GM10266 (cell line): ENCODE results near the gene MGAT3.
"Not testable (repeated sequence)": the region's sequence is repeated elsewhere in the genome, so short reads cannot be mapped to it uniquely, and the experiment has no call there.

Source experiments
- DNase-seq: peaks from one replicate; pipeline ENCODE4 v3.0.0; 2012; ENCODE audit errors: extremely low spot score
- CTCF ChIP-seq: IDR thresholded peaks from 2 replicates; pipeline ENCODE4 v1.5.1; 2012; ENCODE audit warnings: mild to moderate bottlenecking, low read depth; ENCODE audit not compliant: control insufficient read depth, insufficient read depth; ENCODE audit errors: missing control alignments

The MGAT3 gene

GRCh38 chr22:39518144-39518786 lies 61.5 kb downstream of the MGAT3 start:
- no peak for DNase-seq
- TF ChIP-seq CTCF: no peak

- no peak for DNase-seq
- TF ChIP-seq CTCF: no peak
Measured at GRCh38 chr22:39518996-39519680, 62.3 kb downstream of the MGAT3 start.

- TF ChIP-seq CTCF: peak; percentile 61
- DNase-seq: peak; percentile 98
Measured at GRCh38 chr22:39519681-39520225, 62.9 kb downstream of the MGAT3 start.

- DNase-seq: peak; percentile 87
- no peak for TF ChIP-seq CTCF
Measured at GRCh38 chr22:39520226-39521105, 63.7 kb downstream of the MGAT3 start, which contains the start of gene ATF4. ATF4 (plus strand) TSS chr22:39520562; CDS start chr22:39521446, 884 bp downstream.

- DNase-seq: not testable (repeated sequence)
Measured at GRCh38 chr22:39521106-39521885, 64.5 kb downstream of the MGAT3 start.

GRCh38 chr22:39522091-39522490 lies 65.3 kb downstream of the MGAT3 start:
- not testable (repeated sequence) for DNase-seq

- no peak for DNase-seq
- no peak for TF ChIP-seq CTCF
Measured at GRCh38 chr22:39522567-39523300, 65.9 kb downstream of the MGAT3 start.
